ENCODE data around the gene EXOC7.

Gene EXOC7

GRCh38 chr17:76103274-76104139 is at the start of gene EXOC7:
EXOC7 (minus strand) TSS chr17:76103787; CDS start chr17:76103692, 95 bp downstream.
- DNase-seq, result peak; percentile 85

- DNase-seq, result no peak
Observed at GRCh38 chr17:76153202-76153601, 49.6 kb upstream of the EXOC7 start.

GRCh38 chr17:76152591-76152990 is 49.0 kb upstream of the EXOC7 start:
- DNase-seq, result no peak

GRCh38 chr17:76151896-76152454 is 48.4 kb upstream of the EXOC7 start:
- DNase-seq, result no peak

- DNase-seq, result no peak
Observed at GRCh38 chr17:76150712-76151622, 47.4 kb upstream of the EXOC7 start.

- DNase-seq, result no peak
Observed at GRCh38 chr17:76149214-76149613, 45.6 kb upstream of the EXOC7 start.

GRCh38 chr17:76148015-76148326 is 44.4 kb upstream of the EXOC7 start:
- DNase-seq, result no peak

- no peak for DNase-seq
Observed at GRCh38 chr17:76147211-76148014, 43.8 kb upstream of the EXOC7 start.

GRCh38 chr17:76146053-76146851 is 42.7 kb upstream of the EXOC7 start:
- no peak for DNase-seq

- DNase-seq, result peak; percentile 26
Observed at GRCh38 chr17:76145231-76146052, 41.9 kb upstream of the EXOC7 start.

GRCh38 chr17:76142585-76143041 is 39.0 kb upstream of the EXOC7 start:
- no peak for DNase-seq

GRCh38 chr17:76142039-76142584 is 38.5 kb upstream of the EXOC7 start:
- DNase-seq, result no peak

GRCh38 chr17:76141212-76142038 is 37.8 kb upstream of the EXOC7 start, which contains the start of gene FOXJ1:
FOXJ1 (minus strand) TSS chr17:76141245; CDS start chr17:76140395, 850 bp downstream.
- DNase-seq, result peak; percentile 83

- DNase-seq, result no peak
Observed at GRCh38 chr17:76140661-76141211, 37.1 kb upstream of the EXOC7 start.

- DNase-seq, result peak; percentile 15
Observed at GRCh38 chr17:76139801-76140660, 36.4 kb upstream of the EXOC7 start.

GRCh38 chr17:76138896-76139752 is 35.5 kb upstream of the EXOC7 start:
- no peak for DNase-seq

All from stimulated activated naive CD4-positive, alpha-beta T cell treated with Interleukin-2 at 50 U/mL for 16 hours (primary cell).